H1 (cell line): ENCODE results near the gene GSE1. TPM values are rescaled to one million over a fixed set of nuclear protein-coding genes. Genes with fewer than 3 reads are reported as not detected.
A peak's percentile ranks its signal among the peaks of the same experiment; 100 is the strongest.

Experiments
- CTCF ChIA-PET: fragments of 300-600 bp; sonication (Branson Sonifier 250); formaldehyde crosslinking; loops from one replicate; lab custom pipeline; 2021; ENCODE audit not compliant: partially characterized antibody; lab: Charles Lee
- POLR2A ChIA-PET: fragments of 300-600 bp; sonication (Branson Sonifier 250); formaldehyde crosslinking; loops from one replicate; lab custom pipeline; 2021; ENCODE audit warnings: inconsistent platforms; ENCODE audit not compliant: partially characterized antibody; lab: Charles Lee
- DNase-seq, 2 experiments: peaks; one replicate each; pipeline versions ENCODE4 v3.0.0 to v3.0.0-alpha.2; 2010 to 2022; ENCODE audit warnings: low spot score in 2 of 2, low read depth in 1 of 2, mixed read lengths in 1 of 2
- FAIRE-seq: peaks from 2 replicates; lab custom pipeline; 2011; peaks lifted over from hg19 to GRCh38; lab: Jason Lieb, UNC
- H2AFZ ChIP-seq: 2 replicates; pipeline ENCODE4 v1.8.1; 2012; ENCODE audit warnings: low read length, inconsistent platforms
- H2AK5ac ChIP-seq: 2 replicates; pipeline ENCODE4 v1.6.1; 2013; ENCODE audit warnings: low read depth, low read length
- H2BK120ac ChIP-seq: replicated peaks from 2 replicates; pipeline ENCODE3; 2013; ENCODE audit warnings: low read depth, low read length, inconsistent platforms
- H2BK12ac ChIP-seq: 2 replicates; pipeline ENCODE4 v1.6.1; 2013; ENCODE audit warnings: low read depth, low read length
- H2BK15ac ChIP-seq: 2 replicates; pipeline ENCODE4 v1.6.1; 2013; ENCODE audit warnings: low read length
- H2BK20ac ChIP-seq: 2 replicates; pipeline ENCODE4 v1.6.1; 2013; ENCODE audit warnings: low read length
- H2BK5ac ChIP-seq: 2 replicates; pipeline ENCODE4 v1.6.1; 2013; ENCODE audit warnings: low read depth, low read length
- H3K14ac ChIP-seq: 2 replicates; pipeline ENCODE4 v1.6.1; 2013; ENCODE audit warnings: inconsistent platforms; ENCODE audit not compliant: insufficient read length
- H3K18ac ChIP-seq: 2 replicates; pipeline ENCODE4 v1.6.1; 2013; ENCODE audit warnings: low read length; ENCODE audit errors: extremely low read depth
- H3K23ac ChIP-seq: 2 replicates; pipeline ENCODE4 v1.6.1; 2013; ENCODE audit warnings: inconsistent platforms; ENCODE audit not compliant: insufficient read length
- H3K23me2 ChIP-seq: 2 replicates; pipeline ENCODE4 v1.6.1; 2013; ENCODE audit warnings: low read depth, low read length
- H3K27ac ChIP-seq: 2 replicates; pipeline ENCODE4 v1.6.1; 2011; ENCODE audit warnings: low read depth, low read length, inconsistent platforms
- H3K27me3 ChIP-seq, 4 experiments: replicated peaks in 1 of 4; 1 replicate in 1 of 4; 2 replicates in 3 of 4; pipeline versions ENCODE4 v1.6.1 to v1.8.1; 2011 to 2013; ENCODE audit warnings: low read length in 3 of 4, mild to moderate bottlenecking in 3 of 4, inconsistent platforms in 2 of 4, mixed read lengths in 2 of 4, moderate library complexity in 1 of 4; ENCODE audit not compliant: control insufficient read depth in 3 of 4, insufficient read depth in 3 of 4; ENCODE audit errors: extremely low read depth in 1 of 4
- H3K36me3 ChIP-seq, 4 experiments: 2 replicates each; pipeline versions ENCODE4 v1.6.1 to v1.8.1; 2011 to 2013; ENCODE audit warnings: mild to moderate bottlenecking in 4 of 4, low read length in 3 of 4, moderate library complexity in 2 of 4, control low read depth in 1 of 4, inconsistent platforms in 1 of 4; ENCODE audit not compliant: insufficient read depth in 4 of 4, control insufficient read depth in 2 of 4
- H3K4ac ChIP-seq: replicated peaks from 2 replicates; pipeline ENCODE3; 2013; ENCODE audit warnings: low read length, low read depth, mixed read lengths, inconsistent platforms; ENCODE audit not compliant: insufficient read length
- H3K4me1 ChIP-seq, 4 experiments: replicated peaks in 1 of 4; 1 replicate in 1 of 4; 2 replicates in 3 of 4; pipeline versions ENCODE4 v1.6.1 to v1.8.1; 2011 to 2013; ENCODE audit warnings: low read length in 3 of 4, inconsistent platforms in 2 of 4, mixed read lengths in 1 of 4; ENCODE audit not compliant: insufficient read depth in 4 of 4, control insufficient read depth in 3 of 4
- H3K4me2 ChIP-seq, 2 experiments: 2 replicates each; pipeline versions ENCODE4 v1.6.1 to v1.8.1; 2011 to 2013; ENCODE audit warnings: low read depth in 2 of 2, low read length in 2 of 2, control low read depth in 1 of 2, inconsistent platforms in 1 of 2, mild to moderate bottlenecking in 1 of 2; ENCODE audit not compliant: insufficient read depth in 1 of 2
- H3K4me3 ChIP-seq, 4 experiments: fragments of 200-600, 300-600 bp in 1 of 4; sonication (generic), shearing (Covaris generic), sonication (Bioruptor Twin) in 1 of 4; 2 replicates each; pipeline versions ENCODE4 v1.5.1 to v1.8.1; 2011 to 2016; ENCODE audit warnings: low read length in 4 of 4, low read depth in 3 of 4, control low read depth in 2 of 4, inconsistent platforms in 2 of 4, mild to moderate bottlenecking in 2 of 4, mixed read lengths in 1 of 4, moderate library complexity in 1 of 4; ENCODE audit not compliant: insufficient read depth in 2 of 4; ENCODE audit errors: extremely low read depth in 1 of 4
- H3K56ac ChIP-seq: replicated peaks from 2 replicates; pipeline ENCODE3; 2013; ENCODE audit warnings: low read depth, mild to moderate bottlenecking, mixed read lengths, low read length, inconsistent platforms; ENCODE audit not compliant: insufficient read length
- H3K79me1 ChIP-seq: 2 replicates; pipeline ENCODE4 v1.6.1; 2013; ENCODE audit warnings: low read depth, low read length, control low read depth
- H3K79me2 ChIP-seq, 2 experiments: 2 replicates each; pipeline versions ENCODE4 v1.6.1 to v1.8.1; 2012 to 2013; ENCODE audit warnings: low read length in 2 of 2, mild to moderate bottlenecking in 2 of 2, inconsistent platforms in 1 of 2; ENCODE audit not compliant: insufficient read depth in 2 of 2, control insufficient read depth in 1 of 2
- H3K9ac ChIP-seq, 4 experiments: replicated peaks in 1 of 4; 1 replicate in 1 of 4; 2 replicates in 3 of 4; pipeline versions ENCODE4 v1.6.1 to v1.8.1; 2011 to 2013; ENCODE audit warnings: low read depth in 3 of 4, low read length in 3 of 4, control low read depth in 2 of 4, mild to moderate bottlenecking in 2 of 4, moderate library complexity in 2 of 4, inconsistent platforms in 1 of 4; ENCODE audit errors: extremely low read depth in 1 of 4
- H3K9me3 ChIP-seq, 2 experiments: 2 replicates each; pipeline versions ENCODE4 v1.6.1 to v1.8.1; 2012 to 2013; ENCODE audit warnings: mild to moderate bottlenecking in 2 of 2, moderate library complexity in 2 of 2, control low read depth in 1 of 2, inconsistent platforms in 1 of 2, low read depth in 1 of 2, low read length in 1 of 2, mixed read lengths in 1 of 2; ENCODE audit not compliant: insufficient read depth in 2 of 2
- H4K20me1 ChIP-seq, 2 experiments: replicated peaks in 1 of 2; 2 replicates each; pipeline versions ENCODE3 to v1.8.1; 2011 to 2013; ENCODE audit warnings: inconsistent platforms in 2 of 2, low read length in 2 of 2, mild to moderate bottlenecking in 1 of 2; ENCODE audit not compliant: insufficient read depth in 2 of 2, control insufficient read depth in 1 of 2
- H4K5ac ChIP-seq: 2 replicates; pipeline ENCODE4 v1.6.1; 2013; ENCODE audit warnings: low read length, low read depth, mixed read lengths, inconsistent platforms; ENCODE audit not compliant: insufficient read length
- H4K8ac ChIP-seq: 2 replicates; pipeline ENCODE4 v1.8.0; 2013; ENCODE audit warnings: mild to moderate bottlenecking, moderate library complexity, low read length, inconsistent platforms; ENCODE audit not compliant: insufficient read depth; ENCODE audit errors: extremely low read depth
- H4K91ac ChIP-seq: replicated peaks from 2 replicates; pipeline ENCODE3; 2013; ENCODE audit warnings: low read length, mixed read lengths, inconsistent platforms; ENCODE audit not compliant: insufficient read length
- RFX5 ChIP-seq: IDR thresholded peaks from 2 replicates; pipeline ENCODE4 v1.6.1; 2011; ENCODE audit warnings: low read depth, low read length, improper control_type of control experiment, borderline replicate concordance
- WGBS, 2 experiments: shearing (Covaris generic) in 1 of 2; methylation state at CpG; one replicate each; pipeline versions ENCODE4 v1.1.6 to v1.1.7; 2013 to 2015; ENCODE audit warnings: low lambda C conversion rate in 2 of 2, mixed read lengths in 2 of 2, inconsistent platforms in 1 of 2, low coverage in 1 of 2, missing lambda C conversion rate in 1 of 2; ENCODE audit not compliant: insufficient replicate concordance in 2 of 2, insufficient coverage in 1 of 2, insufficient read length in 1 of 2; ENCODE audit errors: extremely low coverage in 1 of 2, missing lambda C conversion rate in 1 of 2; 5-methylcytosine and 5-hydroxymethylcytosine counted together
- polyA plus RNA-seq, 7 experiments: library from polyadenylated mRNA; depleted of rRNA in 3 of 7; stranded (reverse) in 5 of 7; unstranded in 2 of 7; fragments of >200 nt in 5 of 7; fragments of 200-250 nt in 2 of 7; gene quantifications; 1 replicate in 5 of 7; 2 replicates in 1 of 7; 4 replicates in 1 of 7; pipeline versions ENCODE4 v1.2.1 to v1.2.3, GENCODE V29; 2011 to 2013; ENCODE audit warnings: missing spikeins in 2 of 7, mixed read lengths in 2 of 7
- total RNA-seq: library from RNA; stranded (reverse); fragmentation: NEBNext Ultra II Directional; extraction: Animal tissue kit (Norgen Biotek cat#: 25700); gene quantifications from 2 replicates; pipeline ENCODE4 v1.2.1, GENCODE V29; 2021
- TF ChIP-seq, protein P1 (sequence below): IDR thresholded peaks from 2 replicates; pipeline ENCODE4 v1.6.1; 2012; ENCODE audit warnings: inconsistent platforms

The GSE1 gene
- total and polyA plus RNA-seq, 2 of the 8 experiments (the other 6 are each of a cell fraction or from before 2014, with no cell fraction given), result 26.0 to 65.6 TPM

DNA sequence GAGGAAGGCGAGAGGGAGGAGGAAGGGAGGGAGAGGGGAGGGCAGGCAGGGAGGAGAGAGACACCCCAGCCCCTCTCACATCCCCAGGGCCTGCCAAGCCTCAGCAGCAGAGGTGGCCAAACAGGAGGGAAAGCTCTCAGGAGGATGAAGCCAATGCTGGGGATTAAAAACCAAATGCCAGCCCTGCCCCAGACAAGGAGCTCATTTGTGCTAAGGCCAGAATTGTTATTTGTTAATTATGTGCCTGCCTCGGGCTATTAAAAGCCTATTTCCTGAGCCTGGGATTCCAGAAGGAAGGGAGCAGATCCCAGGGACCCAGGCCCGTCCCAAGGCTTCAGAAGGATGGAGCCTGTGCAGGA is 103.5 kb downstream of the GSE1 start:
- TF ChIP-seq, protein P1, sequence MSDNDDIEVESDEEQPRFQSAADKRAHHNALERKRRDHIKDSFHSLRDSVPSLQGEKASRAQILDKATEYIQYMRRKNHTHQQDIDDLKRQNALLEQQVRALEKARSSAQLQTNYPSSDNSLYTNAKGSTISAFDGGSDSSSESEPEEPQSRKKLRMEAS, result 0 out of 2 replicates have a peak, but pooled peaks have one; percentile 1
- TF ChIP-seq RFX5, result no peak
- Histone ChIP-seq H3K79me1 (no peaks in the 10 kb centered on the region), H3K23ac (no peak overlapping the region), H3K4me3 (no peak overlapping the region), H2BK20ac (peak overlapping the region; percentile 91), H3K18ac (peak overlapping the region; percentile 87), H3K27ac (no peak overlapping the region), H3K4me2 (peak overlapping the region; percentile 65 to 72; a peak in 2 of 4 replicates), H3K4ac (no peak overlapping the region), H3K14ac (no peak overlapping the region), H2BK15ac (peak overlapping the region; percentile 92; the same call in 1 of the 2 replicates), H3K23me2 (peaks cover 8% of the 10 kb centered on the region; the same call in 1 of the 2 replicates), H2BK5ac (peak overlapping the region; percentile 83; the same call in 1 of the 2 replicates), H3K9me3 (peaks cover 4 to 5% of the 10 kb centered on the region in 2 experiments; a peak in 3 of 4 replicates), H4K8ac (no peak overlapping the region), H4K5ac (no peak overlapping the region), H2AK5ac (peak overlapping the region; percentile 93; the same call in 1 of the 2 replicates), H3K36me3 (no peaks in the 10 kb centered on the region), H3K79me2 (no peaks in the 10 kb centered on the region), H3K27me3 (peaks cover 0 to 7% (median 2%) of the 10 kb centered on the region in 4 experiments; a peak in 3 of 7 replicates), H4K20me1 (peaks cover 0 to 3% of the 10 kb centered on the region in 2 experiments), H4K91ac (peak overlapping the region; percentile 19), H2BK12ac (peak overlapping the region; percentile 98; the same call in 1 of the 2 replicates), H2BK120ac (no peak overlapping the region), H2AFZ (no peak overlapping the region), H3K9ac (no peak overlapping the region), H3K56ac (peak overlapping the region; percentile 22), H3K4me1 (peaks cover 0 to 10% (median 7%) of the 10 kb centered on the region in 4 experiments; a peak in 6 of 7 replicates)
- ChIA-PET CTCF (interaction anchor here (0.7 to 20.7 kb wide), 22 partner anchors 7 to 369 kb away, joined by 3 to 620 read pairs (median 5); partner anchors contain the start of gene GINS2), POLR2A (interaction anchor here (0.7 to 3.1 kb wide), 8 partner anchors 9 to 41 kb away, joined by 3 to 23 read pairs (median 7); no protein-coding TSS in a partner anchor)
- FAIRE-seq, result no peak
- DNase-seq, result no peak
- WGBS, 2 experiments, result 50% methylated on average over 3 of the region's 3 CpGs; no CpG with 5 or more reads in 1 of the 2 experiments
